Measurements from ENCODE around the gene BPIFA1. TPM values are rescaled to one million over a fixed set of nuclear protein-coding genes. Genes with fewer than 3 reads are reported as not detected.

BPIFA1 gene
- total RNA-seq, 1 donor = not detected

DNA sequence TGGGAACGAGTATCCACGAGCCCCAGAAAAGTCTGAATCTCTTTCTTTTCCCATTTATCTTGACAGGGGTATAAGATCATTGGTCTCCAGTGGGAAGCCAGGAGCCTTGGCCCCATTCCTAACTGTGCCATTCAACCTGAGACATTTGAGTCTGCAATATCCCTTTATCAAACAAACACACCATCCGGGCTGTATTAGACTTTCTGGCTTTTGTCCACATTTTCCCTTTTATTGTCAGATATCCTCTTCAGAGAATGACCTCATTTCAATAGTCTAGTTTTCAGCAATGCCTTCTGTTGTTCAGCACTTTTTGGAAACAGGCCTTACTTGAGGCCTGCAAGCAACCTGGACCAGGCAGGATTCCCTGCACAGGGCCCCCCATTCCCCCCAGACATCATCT, 15.7 kb downstream of the BPIFA1 start:
- no peaks in the 10 kb centered on the region for H3K79me2 ChIP-seq (ENCODE audit: insufficient read depth, low read length)
- H2AFZ ChIP-seq (ENCODE audit: low read length) = no peak overlapping the region
- no peaks in the 10 kb centered on the region for H3K27me3 ChIP-seq (ENCODE audit: insufficient read depth, low read length)
- H3K4me2 ChIP-seq (ENCODE audit: insufficient read depth, low read length) = no peak overlapping the region
- no peak overlapping the region for H3K27ac ChIP-seq (ENCODE audit: low read depth, low read length)
- no peaks in the 10 kb centered on the region for H4K20me1 ChIP-seq (ENCODE audit: insufficient read depth, low read length)
- no peak overlapping the region for H3K4me3 ChIP-seq (ENCODE audit: insufficient read depth, low read length)
- no peaks in the 10 kb centered on the region for H3K4me1 ChIP-seq (ENCODE audit: insufficient read depth, low read length)
- no peaks in the 10 kb centered on the region for H3K9me3 ChIP-seq (ENCODE audit: low read depth, low read length)
- H3K36me3 ChIP-seq (ENCODE audit: insufficient read depth, low read length) = no peaks in the 10 kb centered on the region
- TF ChIP-seq, protein P1, sequence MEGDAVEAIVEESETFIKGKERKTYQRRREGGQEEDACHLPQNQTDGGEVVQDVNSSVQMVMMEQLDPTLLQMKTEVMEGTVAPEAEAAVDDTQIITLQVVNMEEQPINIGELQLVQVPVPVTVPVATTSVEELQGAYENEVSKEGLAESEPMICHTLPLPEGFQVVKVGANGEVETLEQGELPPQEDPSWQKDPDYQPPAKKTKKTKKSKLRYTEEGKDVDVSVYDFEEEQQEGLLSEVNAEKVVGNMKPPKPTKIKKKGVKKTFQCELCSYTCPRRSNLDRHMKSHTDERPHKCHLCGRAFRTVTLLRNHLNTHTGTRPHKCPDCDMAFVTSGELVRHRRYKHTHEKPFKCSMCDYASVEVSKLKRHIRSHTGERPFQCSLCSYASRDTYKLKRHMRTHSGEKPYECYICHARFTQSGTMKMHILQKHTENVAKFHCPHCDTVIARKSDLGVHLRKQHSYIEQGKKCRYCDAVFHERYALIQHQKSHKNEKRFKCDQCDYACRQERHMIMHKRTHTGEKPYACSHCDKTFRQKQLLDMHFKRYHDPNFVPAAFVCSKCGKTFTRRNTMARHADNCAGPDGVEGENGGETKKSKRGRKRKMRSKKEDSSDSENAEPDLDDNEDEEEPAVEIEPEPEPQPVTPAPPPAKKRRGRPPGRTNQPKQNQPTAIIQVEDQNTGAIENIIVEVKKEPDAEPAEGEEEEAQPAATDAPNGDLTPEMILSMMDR (IDR thresholded peaks at IDR 0.05; ENCODE audit: extremely low read depth, low read depth, low read length) = no peak
- no peak for DNase-seq (ENCODE audit: insufficient read length, low spot score, missing footprints)

DNA sequence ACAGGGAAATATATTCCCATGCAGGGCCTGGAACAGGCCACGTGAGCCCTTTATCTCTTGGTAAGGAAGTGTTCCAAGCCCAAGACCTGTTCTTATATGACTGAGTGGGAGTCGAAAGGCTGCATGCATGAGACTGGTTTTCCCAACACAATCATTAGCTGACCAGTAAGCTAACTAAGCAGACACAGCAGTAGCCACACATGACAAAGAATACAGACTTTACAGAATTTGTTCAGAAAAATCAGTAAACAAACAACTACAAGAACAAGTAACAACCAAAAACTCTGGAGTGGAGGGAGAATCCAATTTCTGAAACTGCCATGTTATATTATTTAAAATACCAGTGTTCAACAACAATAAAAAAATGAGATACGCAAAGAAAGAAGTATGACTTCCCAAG, 16.7 kb downstream of the BPIFA1 start:
- Histone ChIP-seq H3K79me2 (ENCODE audit: insufficient read depth, low read length) (no peaks in the 10 kb centered on the region), H3K36me3 (ENCODE audit: insufficient read depth, low read length) (no peaks in the 10 kb centered on the region), H3K4me2 (ENCODE audit: insufficient read depth, low read length) (no peak overlapping the region), H3K4me3 (ENCODE audit: insufficient read depth, low read length) (no peak overlapping the region), H2AFZ (ENCODE audit: low read length) (no peak overlapping the region), H3K27ac (ENCODE audit: low read depth, low read length) (no peak overlapping the region), H3K4me1 (ENCODE audit: insufficient read depth, low read length) (no peaks in the 10 kb centered on the region), H3K27me3 (ENCODE audit: insufficient read depth, low read length) (no peaks in the 10 kb centered on the region), H4K20me1 (ENCODE audit: insufficient read depth, low read length) (no peaks in the 10 kb centered on the region), H3K9me3 (ENCODE audit: low read depth, low read length) (no peaks in the 10 kb centered on the region)
- TF ChIP-seq, protein P1 (IDR thresholded peaks at IDR 0.05; ENCODE audit: extremely low read depth, low read depth, low read length) = no peak
- DNase-seq (ENCODE audit: insufficient read length, low spot score, missing footprints) = no peak

DNA sequence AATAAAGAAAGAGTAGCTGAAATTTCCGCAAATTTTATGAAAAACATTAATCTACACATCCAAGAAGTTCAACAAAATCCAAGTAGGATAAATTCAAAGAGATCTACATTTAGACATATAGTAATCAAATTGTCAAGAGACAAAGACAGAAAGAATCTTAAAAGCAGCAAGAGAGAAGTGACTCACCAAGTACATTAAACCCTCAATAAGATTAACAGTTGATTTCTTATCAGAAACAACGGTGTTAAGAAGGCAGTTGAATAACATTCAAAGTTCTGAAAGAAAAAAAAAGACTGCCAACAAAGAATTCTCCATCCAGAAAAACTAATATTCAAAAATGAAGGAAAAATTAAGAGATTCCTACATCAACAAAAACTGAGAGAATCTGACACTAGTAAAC, 19.2 kb downstream of the BPIFA1 start:
- Histone ChIP-seq H3K36me3 (ENCODE audit: insufficient read depth, low read length) (no peaks in the 10 kb centered on the region), H3K4me2 (ENCODE audit: insufficient read depth, low read length) (no peak overlapping the region), H3K9me3 (ENCODE audit: low read depth, low read length) (no peaks in the 10 kb centered on the region), H2AFZ (ENCODE audit: low read length) (no peak overlapping the region), H3K79me2 (ENCODE audit: insufficient read depth, low read length) (no peaks in the 10 kb centered on the region), H4K20me1 (ENCODE audit: insufficient read depth, low read length) (no peaks in the 10 kb centered on the region), H3K27ac (ENCODE audit: low read depth, low read length) (no peak overlapping the region), H3K4me3 (ENCODE audit: insufficient read depth, low read length) (no peak overlapping the region), H3K4me1 (ENCODE audit: insufficient read depth, low read length) (no peaks in the 10 kb centered on the region), H3K27me3 (ENCODE audit: insufficient read depth, low read length) (no peaks in the 10 kb centered on the region)
- no peak for DNase-seq (ENCODE audit: insufficient read length, low spot score, missing footprints)
- TF ChIP-seq, protein P1 (IDR thresholded peaks at IDR 0.05; ENCODE audit: extremely low read depth, low read depth, low read length) = no peak

DNA sequence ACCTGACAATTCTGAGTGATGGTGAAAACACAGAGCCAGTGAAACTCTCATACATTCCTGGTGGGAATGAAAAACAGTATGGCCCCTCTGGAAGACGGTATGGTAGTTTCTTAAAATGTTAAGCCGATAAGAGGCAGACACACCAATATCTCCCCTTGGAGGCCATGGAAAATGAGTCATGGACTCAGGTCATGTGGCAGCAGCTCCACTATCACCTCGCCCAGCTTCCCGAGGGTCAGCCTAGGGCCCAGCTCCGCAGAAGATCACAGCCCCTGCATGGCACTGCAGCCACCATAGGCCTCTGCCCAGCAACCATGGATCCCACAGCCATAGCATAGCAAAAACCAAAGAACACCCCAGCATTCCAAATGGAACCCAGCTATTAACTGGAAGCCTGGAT, 21.4 kb downstream of the BPIFA1 start:
- no peaks in the 10 kb centered on the region for H3K9me3 ChIP-seq (ENCODE audit: low read depth, low read length)
- DNase-seq (ENCODE audit: insufficient read length, low spot score, missing footprints) = no peak
- H3K27ac ChIP-seq (ENCODE audit: low read depth, low read length) = no peak overlapping the region
- no peaks in the 10 kb centered on the region for H3K79me2 ChIP-seq (ENCODE audit: insufficient read depth, low read length)
- H3K27me3 ChIP-seq (ENCODE audit: insufficient read depth, low read length) = no peaks in the 10 kb centered on the region
- no peak overlapping the region for H3K4me3 ChIP-seq (ENCODE audit: insufficient read depth, low read length)
- H4K20me1 ChIP-seq (ENCODE audit: insufficient read depth, low read length) = no peaks in the 10 kb centered on the region
- H2AFZ ChIP-seq (ENCODE audit: low read length) = no peak overlapping the region
- no peaks in the 10 kb centered on the region for H3K36me3 ChIP-seq (ENCODE audit: insufficient read depth, low read length)
- TF ChIP-seq, protein P1 (IDR thresholded peaks at IDR 0.05; ENCODE audit: extremely low read depth, low read depth, low read length) = no peak
- no peaks in the 10 kb centered on the region for H3K4me1 ChIP-seq (ENCODE audit: insufficient read depth, low read length)
- no peak overlapping the region for H3K4me2 ChIP-seq (ENCODE audit: insufficient read depth, low read length)

Measured in osteoblast (primary cell).